HepG2 (cell line): ENCODE measurements around the gene CAPZB. TPM values are rescaled to one million over a fixed set of nuclear protein-coding genes. Genes with fewer than 3 reads are reported as not detected.

Experiments used
- MEF2D ChIP-seq: sonication (generic); formaldehyde crosslinking; IDR thresholded peaks from 2 replicates; pipeline ENCODE4 v1.5.1; 2020; ENCODE audit warnings: mild to moderate bottlenecking, missing genetic modification reagents
- SIX4 ChIP-seq: sonication (generic); formaldehyde crosslinking; IDR thresholded peaks from 2 replicates; pipeline ENCODE4 v1.4.0; 2020; ENCODE audit warnings: missing genetic modification reagents
- ZMYM3 ChIP-seq: sonication (generic); formaldehyde crosslinking; IDR thresholded peaks from 2 replicates; pipeline ENCODE4 v1.5.1; 2020; ENCODE audit warnings: mild to moderate bottlenecking, missing genetic modification reagents
- ZNF121 ChIP-seq: sonication (generic); formaldehyde crosslinking; IDR thresholded peaks from 2 replicates; pipeline ENCODE4 v1.5.0; 2020; ENCODE audit warnings: mild to moderate bottlenecking, missing genetic modification reagents
- ZNF737 ChIP-seq: sonication (generic); formaldehyde crosslinking; IDR thresholded peaks from 2 replicates; pipeline ENCODE4 v1.5.0; 2020; ENCODE audit warnings: missing genetic modification reagents, mild to moderate bottlenecking, borderline replicate concordance
- ZNF816 ChIP-seq: sonication (generic); formaldehyde crosslinking; IDR thresholded peaks from 2 replicates; pipeline ENCODE4 v1.8.0; 2022; ENCODE audit warnings: missing genetic modification reagents, mild to moderate bottlenecking, borderline replicate concordance
- polyA plus RNA-seq, 8 experiments: library from polyadenylated mRNA; depleted of rRNA in 3 of 8; stranded (reverse) in 7 of 8; unstranded in 1 of 8; fragments of >200 nt; fragmentation: Illumina TruSeq in 4 of 8; extraction: Trizol in 4 of 8; gene quantifications; 2 replicates each; pipeline versions ENCODE4 v1.2.1 to v1.2.3, GENCODE V29; 2011 to 2016; ENCODE audit warnings: low read depth in 4 of 8, missing spikeins in 1 of 8, mixed read lengths in 1 of 8; ENCODE audit not compliant: insufficient read depth in 1 of 8
- total RNA-seq, 5 experiments: library from RNA; depleted of rRNA; stranded (reverse); fragments of >200 nt; fragmentation: Illumina TruSeq; extraction: Trizol; gene quantifications; 2 replicates each; pipeline ENCODE4 v1.2.3, GENCODE V29; 2016; ENCODE audit warnings: low read depth in 1 of 5
- TF ChIP-seq, protein P1 (sequence below): sonication (generic); formaldehyde crosslinking; conservative IDR thresholded peaks from 2 replicates; pipeline ENCODE4 v1.4.0; 2020; ENCODE audit warnings: mild to moderate bottlenecking, missing genetic modification reagents, moderate library complexity
- TF ChIP-seq, protein P2 (sequence below): sonication (generic); formaldehyde crosslinking; IDR thresholded peaks from 2 replicates; pipeline ENCODE4 v1.4.0; 2020; ENCODE audit warnings: missing genetic modification reagents, borderline replicate concordance
- TF ChIP-seq, protein P3 (sequence below), 2 experiments: sonication (generic) in 1 of 2; formaldehyde crosslinking in 1 of 2; IDR thresholded peaks; 2 replicates each; pipeline versions ENCODE4 v1.4.0 to v1.6.1; 2018 to 2020; ENCODE audit warnings: missing genetic modification reagents in 2 of 2, borderline replicate concordance in 1 of 2, low read depth in 1 of 2, mild to moderate bottlenecking in 1 of 2, missing biosample characterization in 1 of 2
- TF ChIP-seq, protein P4 (sequence below): sonication (generic); formaldehyde crosslinking; IDR thresholded peaks from 2 replicates; pipeline ENCODE4 v1.9.0; 2022; ENCODE audit warnings: low read depth, missing genetic modification reagents

The CAPZB gene
- total and polyA plus RNA-seq, 2 of the 13 experiments (the other 11 are each of a cell fraction or from before 2014, with no cell fraction given) = 58.9 to 76.9 TPM

DNA sequence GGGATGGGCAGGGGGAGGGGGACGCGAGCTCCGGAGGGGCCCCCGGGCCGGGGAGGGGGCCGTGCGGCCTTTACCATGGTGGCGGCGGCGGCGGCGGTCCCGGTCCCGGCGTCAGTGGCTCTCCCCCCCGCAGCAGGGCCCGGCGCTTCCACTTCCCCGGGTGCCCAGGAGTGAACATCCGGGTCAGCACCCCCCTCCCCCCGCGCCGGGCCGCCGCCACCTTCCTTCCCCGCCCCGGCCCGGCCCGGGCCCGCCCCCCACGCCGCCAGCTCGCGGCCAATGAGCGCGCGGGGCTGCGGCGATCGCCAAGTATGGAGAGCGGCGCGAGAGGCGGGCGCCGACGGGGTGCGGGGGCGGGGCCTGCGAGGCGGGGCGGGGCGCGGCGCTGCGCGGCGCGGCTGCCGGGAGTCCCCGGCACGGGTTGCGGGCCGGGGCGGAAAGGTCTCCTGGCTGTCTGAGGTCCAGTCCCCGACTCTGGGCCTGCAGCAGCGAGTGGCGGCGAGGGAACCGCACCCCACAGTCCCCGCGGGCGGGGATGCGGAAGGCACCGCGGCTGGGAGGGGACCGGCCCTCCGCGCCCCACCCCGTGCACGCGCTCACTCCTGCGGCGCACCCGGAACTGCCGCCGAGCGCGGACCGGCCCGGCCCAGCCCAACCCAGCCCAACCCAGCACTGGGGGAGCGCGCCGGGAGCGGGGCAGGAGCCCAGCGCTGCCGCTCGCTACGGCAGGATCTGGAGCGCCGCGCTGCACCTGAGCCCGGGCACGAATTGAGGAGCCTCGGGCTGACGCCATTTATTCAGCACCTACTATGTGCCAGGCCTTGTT lies at the start of gene CAPZB (continued):
- TF ChIP-seq, protein P1, sequence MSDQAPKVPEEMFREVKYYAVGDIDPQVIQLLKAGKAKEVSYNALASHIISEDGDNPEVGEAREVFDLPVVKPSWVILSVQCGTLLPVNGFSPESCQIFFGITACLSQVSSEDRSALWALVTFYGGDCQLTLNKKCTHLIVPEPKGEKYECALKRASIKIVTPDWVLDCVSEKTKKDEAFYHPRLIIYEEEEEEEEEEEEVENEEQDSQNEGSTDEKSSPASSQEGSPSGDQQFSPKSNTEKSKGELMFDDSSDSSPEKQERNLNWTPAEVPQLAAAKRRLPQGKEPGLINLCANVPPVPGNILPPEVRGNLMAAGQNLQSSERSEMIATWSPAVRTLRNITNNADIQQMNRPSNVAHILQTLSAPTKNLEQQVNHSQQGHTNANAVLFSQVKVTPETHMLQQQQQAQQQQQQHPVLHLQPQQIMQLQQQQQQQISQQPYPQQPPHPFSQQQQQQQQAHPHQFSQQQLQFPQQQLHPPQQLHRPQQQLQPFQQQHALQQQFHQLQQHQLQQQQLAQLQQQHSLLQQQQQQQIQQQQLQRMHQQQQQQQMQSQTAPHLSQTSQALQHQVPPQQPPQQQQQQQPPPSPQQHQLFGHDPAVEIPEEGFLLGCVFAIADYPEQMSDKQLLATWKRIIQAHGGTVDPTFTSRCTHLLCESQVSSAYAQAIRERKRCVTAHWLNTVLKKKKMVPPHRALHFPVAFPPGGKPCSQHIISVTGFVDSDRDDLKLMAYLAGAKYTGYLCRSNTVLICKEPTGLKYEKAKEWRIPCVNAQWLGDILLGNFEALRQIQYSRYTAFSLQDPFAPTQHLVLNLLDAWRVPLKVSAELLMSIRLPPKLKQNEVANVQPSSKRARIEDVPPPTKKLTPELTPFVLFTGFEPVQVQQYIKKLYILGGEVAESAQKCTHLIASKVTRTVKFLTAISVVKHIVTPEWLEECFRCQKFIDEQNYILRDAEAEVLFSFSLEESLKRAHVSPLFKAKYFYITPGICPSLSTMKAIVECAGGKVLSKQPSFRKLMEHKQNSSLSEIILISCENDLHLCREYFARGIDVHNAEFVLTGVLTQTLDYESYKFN (CRISPR knock-in tag) = no peak
- TF ChIP-seq ZNF737 = no peak
- 0 out of 2 replicates have a peak, but pooled peaks have one; percentile 47 for TF ChIP-seq ZNF121
- no peak for TF ChIP-seq SIX4 (CRISPR knock-in tag)
- no peak for TF ChIP-seq ZMYM3 (CRISPR knock-in tag)
- TF ChIP-seq, protein P2, sequence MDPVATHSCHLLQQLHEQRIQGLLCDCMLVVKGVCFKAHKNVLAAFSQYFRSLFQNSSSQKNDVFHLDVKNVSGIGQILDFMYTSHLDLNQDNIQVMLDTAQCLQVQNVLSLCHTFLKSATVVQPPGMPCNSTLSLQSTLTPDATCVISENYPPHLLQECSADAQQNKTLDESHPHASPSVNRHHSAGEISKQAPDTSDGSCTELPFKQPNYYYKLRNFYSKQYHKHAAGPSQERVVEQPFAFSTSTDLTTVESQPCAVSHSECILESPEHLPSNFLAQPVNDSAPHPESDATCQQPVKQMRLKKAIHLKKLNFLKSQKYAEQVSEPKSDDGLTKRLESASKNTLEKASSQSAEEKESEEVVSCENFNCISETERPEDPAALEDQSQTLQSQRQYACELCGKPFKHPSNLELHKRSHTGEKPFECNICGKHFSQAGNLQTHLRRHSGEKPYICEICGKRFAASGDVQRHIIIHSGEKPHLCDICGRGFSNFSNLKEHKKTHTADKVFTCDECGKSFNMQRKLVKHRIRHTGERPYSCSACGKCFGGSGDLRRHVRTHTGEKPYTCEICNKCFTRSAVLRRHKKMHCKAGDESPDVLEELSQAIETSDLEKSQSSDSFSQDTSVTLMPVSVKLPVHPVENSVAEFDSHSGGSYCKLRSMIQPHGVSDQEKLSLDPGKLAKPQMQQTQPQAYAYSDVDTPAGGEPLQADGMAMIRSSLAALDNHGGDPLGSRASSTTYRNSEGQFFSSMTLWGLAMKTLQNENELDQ (CRISPR knock-in tag) = no peak
- no peak for TF ChIP-seq ZNF816 (CRISPR knock-in tag)
- TF ChIP-seq, protein P3, sequence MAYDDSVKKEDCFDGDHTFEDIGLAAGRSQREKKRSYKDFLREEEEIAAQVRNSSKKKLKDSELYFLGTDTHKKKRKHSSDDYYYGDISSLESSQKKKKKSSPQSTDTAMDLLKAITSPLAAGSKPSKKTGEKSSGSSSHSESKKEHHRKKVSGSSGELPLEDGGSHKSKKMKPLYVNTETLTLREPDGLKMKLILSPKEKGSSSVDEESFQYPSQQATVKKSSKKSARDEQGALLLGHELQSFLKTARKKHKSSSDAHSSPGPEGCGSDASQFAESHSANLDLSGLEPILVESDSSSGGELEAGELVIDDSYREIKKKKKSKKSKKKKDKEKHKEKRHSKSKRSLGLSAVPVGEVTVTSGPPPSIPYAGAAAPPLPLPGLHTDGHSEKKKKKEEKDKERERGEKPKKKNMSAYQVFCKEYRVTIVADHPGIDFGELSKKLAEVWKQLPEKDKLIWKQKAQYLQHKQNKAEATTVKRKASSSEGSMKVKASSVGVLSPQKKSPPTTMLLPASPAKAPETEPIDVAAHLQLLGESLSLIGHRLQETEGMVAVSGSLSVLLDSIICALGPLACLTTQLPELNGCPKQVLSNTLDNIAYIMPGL (CRISPR knock-in tag; IDR thresholded peaks at IDR 0.05; ENCODE audit: borderline replicate concordance in 1 of 2, low read depth in 1 of 2) = peak; percentile 41 to 64; a peak in 2 of 4 replicates
- TF ChIP-seq, protein P4, sequence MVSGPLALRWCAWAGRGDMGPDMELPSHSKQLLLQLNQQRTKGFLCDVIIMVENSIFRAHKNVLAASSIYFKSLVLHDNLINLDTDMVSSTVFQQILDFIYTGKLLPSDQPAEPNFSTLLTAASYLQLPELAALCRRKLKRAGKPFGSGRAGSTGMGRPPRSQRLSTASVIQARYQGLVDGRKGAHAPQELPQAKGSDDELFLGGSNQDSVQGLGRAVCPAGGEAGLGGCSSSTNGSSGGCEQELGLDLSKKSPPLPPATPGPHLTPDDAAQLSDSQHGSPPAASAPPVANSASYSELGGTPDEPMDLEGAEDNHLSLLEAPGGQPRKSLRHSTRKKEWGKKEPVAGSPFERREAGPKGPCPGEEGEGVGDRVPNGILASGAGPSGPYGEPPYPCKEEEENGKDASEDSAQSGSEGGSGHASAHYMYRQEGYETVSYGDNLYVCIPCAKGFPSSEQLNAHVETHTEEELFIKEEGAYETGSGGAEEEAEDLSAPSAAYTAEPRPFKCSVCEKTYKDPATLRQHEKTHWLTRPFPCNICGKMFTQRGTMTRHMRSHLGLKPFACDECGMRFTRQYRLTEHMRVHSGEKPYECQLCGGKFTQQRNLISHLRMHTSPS (CRISPR knock-in tag) = 0 out of 2 replicates have a peak, but pooled peaks have one; percentile 24
- TF ChIP-seq MEF2D (CRISPR knock-in tag) = no peak
